Measurements from ENCODE around the gene PALD1. TPM values are rescaled to one million over a fixed set of nuclear protein-coding genes. Genes with fewer than 3 reads are reported as not detected.

Gene PALD1
- total and polyA plus RNA-seq, 2 of the 13 experiments (the other 11 are each of a cell fraction or from before 2014, with no cell fraction given), result 0.07 to 0.09 TPM

- TF ChIP-seq ZEB1 (IDR thresholded peaks at IDR 0.05; ENCODE audit: insufficient replicate concordance, low read depth) (peak; percentile 43), HOXA3 (CRISPR knock-in tag; IDR thresholded peaks at IDR 0.05) (no peak)
- TF ChIP-seq, protein P1, sequence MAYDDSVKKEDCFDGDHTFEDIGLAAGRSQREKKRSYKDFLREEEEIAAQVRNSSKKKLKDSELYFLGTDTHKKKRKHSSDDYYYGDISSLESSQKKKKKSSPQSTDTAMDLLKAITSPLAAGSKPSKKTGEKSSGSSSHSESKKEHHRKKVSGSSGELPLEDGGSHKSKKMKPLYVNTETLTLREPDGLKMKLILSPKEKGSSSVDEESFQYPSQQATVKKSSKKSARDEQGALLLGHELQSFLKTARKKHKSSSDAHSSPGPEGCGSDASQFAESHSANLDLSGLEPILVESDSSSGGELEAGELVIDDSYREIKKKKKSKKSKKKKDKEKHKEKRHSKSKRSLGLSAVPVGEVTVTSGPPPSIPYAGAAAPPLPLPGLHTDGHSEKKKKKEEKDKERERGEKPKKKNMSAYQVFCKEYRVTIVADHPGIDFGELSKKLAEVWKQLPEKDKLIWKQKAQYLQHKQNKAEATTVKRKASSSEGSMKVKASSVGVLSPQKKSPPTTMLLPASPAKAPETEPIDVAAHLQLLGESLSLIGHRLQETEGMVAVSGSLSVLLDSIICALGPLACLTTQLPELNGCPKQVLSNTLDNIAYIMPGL (CRISPR knock-in tag; IDR thresholded peaks at IDR 0.05; ENCODE audit: borderline replicate concordance in 1 of 2, low read depth in 1 of 2), result 0 out of 4 replicates have a peak, but pooled peaks of 1 of the 2 experiments have one; percentile 25
- TF ChIP-seq, protein P2, sequence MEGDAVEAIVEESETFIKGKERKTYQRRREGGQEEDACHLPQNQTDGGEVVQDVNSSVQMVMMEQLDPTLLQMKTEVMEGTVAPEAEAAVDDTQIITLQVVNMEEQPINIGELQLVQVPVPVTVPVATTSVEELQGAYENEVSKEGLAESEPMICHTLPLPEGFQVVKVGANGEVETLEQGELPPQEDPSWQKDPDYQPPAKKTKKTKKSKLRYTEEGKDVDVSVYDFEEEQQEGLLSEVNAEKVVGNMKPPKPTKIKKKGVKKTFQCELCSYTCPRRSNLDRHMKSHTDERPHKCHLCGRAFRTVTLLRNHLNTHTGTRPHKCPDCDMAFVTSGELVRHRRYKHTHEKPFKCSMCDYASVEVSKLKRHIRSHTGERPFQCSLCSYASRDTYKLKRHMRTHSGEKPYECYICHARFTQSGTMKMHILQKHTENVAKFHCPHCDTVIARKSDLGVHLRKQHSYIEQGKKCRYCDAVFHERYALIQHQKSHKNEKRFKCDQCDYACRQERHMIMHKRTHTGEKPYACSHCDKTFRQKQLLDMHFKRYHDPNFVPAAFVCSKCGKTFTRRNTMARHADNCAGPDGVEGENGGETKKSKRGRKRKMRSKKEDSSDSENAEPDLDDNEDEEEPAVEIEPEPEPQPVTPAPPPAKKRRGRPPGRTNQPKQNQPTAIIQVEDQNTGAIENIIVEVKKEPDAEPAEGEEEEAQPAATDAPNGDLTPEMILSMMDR (CRISPR knock-in tag; IDR thresholded peaks at IDR 0.05), result peak; percentile 63
These were observed 59.0 kb downstream of the PALD1 start (continued) for GRCh38 chr10:70537398-70538194.

DNA sequence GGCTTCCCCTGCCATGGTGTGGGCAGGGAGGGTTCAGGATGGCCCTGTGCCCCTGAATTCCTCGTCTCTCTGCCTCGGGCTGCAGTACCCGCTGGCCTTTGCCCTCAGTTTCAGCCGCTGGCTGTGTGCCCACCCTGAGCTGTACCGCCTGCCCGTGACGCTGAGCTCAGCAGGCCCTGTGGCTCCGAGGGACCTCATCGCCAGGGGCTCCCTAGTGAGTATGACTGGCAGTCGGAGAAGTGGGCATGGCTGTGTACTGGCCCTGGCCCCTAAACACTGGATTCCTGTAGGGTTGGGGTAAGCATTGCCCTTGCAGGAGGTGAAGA, 59.6 kb downstream of the PALD1 start:
- ChIA-PET CTCF (ENCODE audit: low intra/inter-chr PET ratio, low total read pairs) (interaction anchor here (1.1 kb wide), 1 partner anchor 77 kb away, joined by 6 read pairs; no protein-coding TSS in a partner anchor), POLR2A (no interaction called here)
- no peaks in the 10 kb centered on the region for H3K79me2 ChIP-seq (ENCODE audit: insufficient read depth, low read length)
- ATAC-seq (peak; percentile 8; the same call in 2 of the 3 replicates), DNase-seq (ENCODE audit: low spot score) (no peak), FAIRE-seq (no peak)
- H3K9ac ChIP-seq (ENCODE audit: insufficient read depth, low read depth, low read length), result no peak overlapping the region
- no peak overlapping the region for H2AFZ ChIP-seq (ENCODE audit: low read length)
- H3K4me1 ChIP-seq (ENCODE audit: insufficient read depth, low read length), result peaks cover 15% of the 10 kb centered on the region
- in situ Hi-C loops (cut with HindIII; ENCODE audit: extremely low pct_ligation_motif_present, low pct_unique_long_range_greater_than_20kb), result loop anchor here (5.0 kb wide), 1 partner anchor 76 kb away; no protein-coding TSS in a partner anchor
- no peaks in the 10 kb centered on the region for H4K20me1 ChIP-seq (ENCODE audit: insufficient read depth, low read length)
- no peak for TF ChIP-seq TBL1XR1 (IDR thresholded peaks at IDR 0.05; ENCODE audit: borderline replicate concordance, low read length, partially characterized antibody)
- no peak for TF ChIP-seq ETV6 (CRISPR knock-in tag; conservative IDR thresholded peaks at IDR 0.05)
- no peak for TF ChIP-seq ZNF792 (CRISPR knock-in tag; IDR thresholded peaks at IDR 0.05)
- no peak for TF ChIP-seq SOX6 (IDR thresholded peaks at IDR 0.05)
- TF ChIP-seq SOX6 (CRISPR knock-in tag; IDR thresholded peaks at IDR 0.05), result no peak
- TF ChIP-seq SUZ12 (IDR thresholded peaks at IDR 0.05; ENCODE audit: low read depth, low read length), result no peak
- no peak for TF ChIP-seq ZNF235 (CRISPR knock-in tag; IDR thresholded peaks at IDR 0.05; ENCODE audit: borderline replicate concordance)
- TF ChIP-seq ZNF468 (CRISPR knock-in tag; IDR thresholded peaks at IDR 0.05), result no peak
- WGBS (ENCODE audit: low lambda C conversion rate), result 16% methylated on average over 5 of the region's 10 CpGs
- peaks cover 6 to 34% of the 10 kb centered on the region in 2 experiments; a peak in 3 of 5 replicates for H3K27me3 ChIP-seq (ENCODE audit: control insufficient read depth in 1 of 2, insufficient read depth in 2 of 2, low read length in 2 of 2)
- no peak overlapping the region for H3K27ac ChIP-seq (ENCODE audit: extremely low read length, insufficient read depth, low read length)
- BruUV-seq (replicated peaks), result no TSS peak
- intact Hi-C loops (cut with micrococcal nuclease; ENCODE audit: unreplicated experiment), result no loop called here
- H3K36me3 ChIP-seq (replicated peaks in 1 of 2; ENCODE audit: control insufficient read depth in 1 of 2, insufficient read depth in 2 of 2, low read length in 2 of 2), result no peaks in the 10 kb centered on the region
- H3K4me2 ChIP-seq (ENCODE audit: low read depth, low read length), result peak overlapping the region; percentile 22
- H3K4me3 ChIP-seq (replicated peaks in 1 of 3; ENCODE audit: insufficient read depth in 1 of 3, low read depth in 2 of 3, low read length in 3 of 3), result peak overlapping the region in 1 of 3 experiments; percentile 45; a peak in 1 of 6 replicates
- H3K9me3 ChIP-seq (ENCODE audit: low read length), result no peaks in the 10 kb centered on the region

All from HepG2 (cell line).